T1000 (cell line): ENCODE results near the gene SARNP.
A peak's percentile ranks its signal among the peaks of the same experiment; 100 is the strongest.

Experiments
- DNase-seq: peaks from one replicate; lab custom pipeline; 2025; ENCODE audit warnings: mixed read lengths; lab: John Stamatoyannopoulos, UW

The SARNP gene

DNA sequence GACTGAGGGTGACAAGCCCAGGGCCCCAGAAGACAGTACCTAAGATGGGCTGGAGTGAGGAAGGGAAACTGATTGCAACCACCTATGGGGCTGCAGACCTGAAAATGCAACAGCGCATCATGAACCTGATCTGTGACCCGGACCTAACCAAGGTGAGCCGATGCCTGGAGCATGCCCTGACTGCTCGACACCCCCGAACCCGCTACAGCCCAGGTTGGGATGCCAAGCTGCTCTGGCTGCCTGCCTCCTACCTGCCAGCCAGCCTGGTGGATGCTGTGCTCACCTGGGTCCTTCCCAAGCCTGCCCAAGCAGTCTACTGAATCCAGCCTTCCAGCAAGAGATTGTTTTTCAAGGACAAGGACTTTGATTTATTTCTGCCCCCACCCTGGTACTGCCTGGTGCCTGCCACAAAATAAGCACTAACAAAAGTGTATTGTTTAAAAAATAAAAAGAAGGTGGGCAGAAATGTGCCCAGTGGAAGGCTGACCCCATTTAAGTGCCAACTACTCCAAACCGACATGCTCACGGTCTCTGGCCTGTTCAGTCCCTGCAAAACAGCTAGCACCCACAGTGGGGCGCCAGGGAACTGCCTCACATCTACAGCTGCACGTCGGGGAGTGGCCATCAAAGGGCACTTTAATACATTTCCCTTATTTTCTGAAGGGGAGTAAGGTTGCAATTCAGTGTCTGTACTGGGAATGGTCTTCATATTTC, 93.1 kb downstream of the SARNP start:
- DNase-seq = no peak

DNA sequence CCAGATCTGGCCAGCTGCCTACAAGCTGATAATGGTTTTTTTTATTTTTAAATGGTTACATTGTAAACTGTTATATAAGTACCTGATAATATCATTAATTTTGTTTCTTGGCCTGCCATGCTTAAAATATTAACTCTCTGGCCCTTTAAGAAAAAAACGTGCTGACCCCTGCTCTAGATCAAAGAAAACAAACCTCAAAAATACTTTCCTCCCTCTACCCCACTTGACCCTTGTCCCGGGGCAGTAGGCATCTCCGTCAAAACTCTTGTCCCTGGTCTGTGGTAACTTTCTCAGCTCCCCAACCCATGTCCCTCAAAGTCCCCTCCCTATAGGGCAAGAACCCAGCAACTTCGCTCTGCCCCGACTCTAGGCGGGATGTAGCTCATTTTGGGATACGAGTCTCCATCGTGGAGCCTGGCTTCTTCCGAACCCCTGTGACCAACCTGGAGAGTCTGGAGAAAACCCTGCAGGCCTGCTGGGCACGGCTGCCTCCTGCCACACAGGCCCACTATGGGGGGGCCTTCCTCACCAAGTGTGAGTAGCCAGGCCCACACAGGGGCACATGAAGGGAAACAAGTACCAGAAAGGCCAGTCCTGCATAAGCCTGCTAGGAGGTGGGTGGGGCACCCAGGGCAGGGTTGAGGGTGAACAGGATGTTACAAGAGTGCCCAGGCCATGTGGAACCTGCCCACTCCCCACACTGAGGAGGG, 93.9 kb downstream of the SARNP start:
- no peak for DNase-seq

DNA sequence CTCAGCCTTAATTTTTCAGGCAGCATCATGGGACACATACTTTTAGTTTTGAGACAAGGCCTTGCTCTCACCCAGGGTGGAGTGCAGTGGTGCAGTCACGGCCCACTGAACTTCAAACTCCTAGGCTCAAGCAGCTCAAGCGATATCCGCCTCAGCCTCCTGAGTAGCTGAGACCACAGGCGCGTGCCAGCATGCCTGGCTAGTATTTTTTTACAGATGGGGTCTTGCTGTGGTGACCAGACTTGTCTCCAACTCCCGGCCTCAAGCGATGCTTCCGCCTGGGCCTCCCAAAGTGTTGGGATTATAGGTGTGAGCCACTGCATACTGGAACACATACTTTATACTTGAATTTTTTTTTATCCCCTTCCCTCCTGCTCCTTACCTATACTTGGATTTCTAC, 94.6 kb downstream of the SARNP start:
- no peak for DNase-seq

DNA sequence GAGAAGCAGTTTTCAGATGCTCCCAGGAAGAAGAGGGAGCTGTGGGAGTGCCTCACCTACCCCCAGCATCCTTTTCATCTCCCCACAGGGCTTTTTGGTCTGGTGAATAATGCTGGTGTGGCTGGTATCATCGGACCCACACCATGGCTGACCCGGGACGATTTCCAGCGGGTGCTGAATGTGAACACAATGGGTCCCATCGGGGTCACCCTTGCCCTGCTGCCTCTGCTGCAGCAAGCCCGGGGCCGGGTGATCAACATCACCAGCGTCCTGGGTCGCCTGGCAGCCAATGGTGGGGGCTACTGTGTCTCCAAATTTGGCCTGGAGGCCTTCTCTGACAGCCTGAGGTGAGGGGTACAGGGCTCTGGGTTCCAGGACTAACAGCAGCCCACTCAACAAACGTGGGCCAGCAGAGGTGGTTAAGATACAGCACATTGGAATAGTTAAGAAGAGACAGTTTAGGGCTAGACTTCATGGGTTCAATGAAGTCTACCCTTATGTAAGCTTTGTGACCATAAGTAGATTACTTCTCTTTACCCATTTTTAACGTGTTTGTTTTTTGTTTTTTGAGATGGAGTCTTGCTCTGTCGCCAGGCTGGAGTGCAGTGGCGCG, 95.8 kb downstream of the SARNP start:
- DNase-seq = no peak

DNA sequence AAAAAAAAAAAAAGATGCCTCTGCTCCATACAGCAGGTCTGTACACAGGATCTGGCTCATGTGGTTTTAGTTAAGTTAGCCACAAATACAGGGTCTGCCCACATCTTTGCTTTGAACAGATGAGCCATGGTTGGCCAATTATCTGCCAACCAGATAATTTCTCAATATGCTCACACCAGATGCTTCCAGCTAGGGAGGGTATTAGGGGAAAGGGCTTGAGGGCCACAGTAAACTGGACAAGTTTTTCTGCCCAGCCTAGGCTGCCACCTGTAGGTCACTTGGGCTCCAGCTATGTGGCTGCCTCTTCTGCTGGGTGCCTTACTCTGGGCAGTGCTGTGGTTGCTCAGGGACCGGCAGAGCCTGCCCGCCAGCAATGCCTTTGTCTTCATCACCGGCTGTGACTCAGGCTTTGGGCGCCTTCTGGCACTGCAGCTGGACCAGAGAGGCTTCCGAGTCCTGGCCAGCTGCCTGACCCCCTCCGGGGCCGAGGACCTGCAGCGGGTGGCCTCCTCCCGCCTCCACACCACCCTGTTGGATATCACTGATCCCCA, 96.6 kb downstream of the SARNP start:
- peak; percentile 92 for DNase-seq

DNA sequence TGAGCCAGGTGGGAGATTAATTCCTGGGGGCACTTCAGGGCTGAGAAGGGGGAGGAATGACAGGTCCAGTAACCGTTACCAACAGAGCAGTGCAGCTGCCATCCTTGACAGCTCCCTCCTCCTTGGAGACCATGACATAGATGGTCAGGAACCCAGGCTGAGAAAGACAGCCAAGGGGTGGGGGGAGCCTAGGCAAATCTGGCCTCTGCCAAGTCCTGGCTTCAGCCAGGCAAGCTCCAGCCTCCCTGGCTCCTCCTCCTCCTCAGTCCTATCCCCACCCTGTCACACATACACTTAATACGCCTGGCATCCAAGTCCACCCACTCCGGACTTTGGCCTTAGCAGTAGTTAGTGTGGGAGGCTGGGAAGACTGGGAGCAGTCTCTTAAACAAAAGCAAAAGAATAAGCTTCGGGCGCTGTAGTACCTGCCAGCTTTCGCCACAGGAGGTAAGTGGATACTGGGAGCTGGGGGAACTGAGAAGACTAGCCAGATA, 97.4 kb downstream of the SARNP start, which contains the start of gene RDH5:
RDH5 (plus strand) TSS at position 323 of the 494 bp plus-strand sequence. CDS start 792 bp downstream, outside the sequence.
- no peak for DNase-seq

DNA sequence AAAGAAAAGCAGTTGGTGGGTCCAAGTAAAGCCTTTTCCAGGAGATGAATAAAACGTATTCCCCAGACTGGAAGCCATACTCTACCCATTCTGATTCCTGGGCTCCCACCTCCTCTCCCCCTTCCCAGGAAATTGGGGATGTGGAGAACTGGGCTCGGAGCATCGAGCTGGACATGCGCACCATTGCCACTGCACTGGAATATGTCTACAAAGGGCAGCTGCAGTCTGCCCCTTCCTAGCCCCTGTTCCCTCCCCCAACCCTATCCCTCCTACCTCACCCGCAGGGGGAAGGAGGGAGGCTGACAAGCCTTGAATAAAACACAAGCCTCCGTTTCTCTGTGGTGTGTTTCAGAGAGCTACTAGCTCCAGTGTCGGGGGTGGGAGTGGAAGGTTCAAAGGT, 98.2 kb downstream of the SARNP start:
- no peak for DNase-seq

DNA sequence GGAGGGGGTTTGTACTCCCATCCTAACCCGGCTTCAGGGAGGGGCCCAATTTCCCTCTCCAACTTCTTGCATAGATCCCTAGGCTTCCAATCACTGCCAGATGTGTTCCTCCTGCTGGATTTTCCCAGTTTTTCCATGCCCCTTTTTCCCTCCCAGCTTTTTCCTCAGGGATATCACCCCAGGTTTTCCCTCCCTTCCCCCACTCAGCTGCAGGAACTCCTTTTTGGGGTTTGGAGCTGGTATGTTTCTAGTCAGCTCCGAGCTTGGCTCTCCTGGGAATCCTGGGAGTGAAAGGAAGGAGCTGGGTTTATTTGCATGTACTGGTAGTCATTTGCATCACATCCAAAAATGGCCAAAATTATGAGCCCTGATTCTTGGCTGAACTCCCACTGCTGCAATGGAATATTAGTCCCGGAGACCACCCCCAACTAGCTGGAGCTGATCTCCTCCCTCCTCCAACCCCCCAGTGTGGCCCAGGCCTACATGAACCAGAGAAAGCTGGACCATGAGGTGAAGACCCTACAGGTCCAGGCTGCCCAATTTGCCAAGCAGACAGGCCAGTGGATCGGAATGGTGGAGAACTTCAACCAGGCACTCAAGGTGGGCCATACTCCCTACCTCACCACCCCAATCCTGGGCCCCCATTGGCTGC, 98.8 kb downstream of the SARNP start:
- no peak for DNase-seq

DNA sequence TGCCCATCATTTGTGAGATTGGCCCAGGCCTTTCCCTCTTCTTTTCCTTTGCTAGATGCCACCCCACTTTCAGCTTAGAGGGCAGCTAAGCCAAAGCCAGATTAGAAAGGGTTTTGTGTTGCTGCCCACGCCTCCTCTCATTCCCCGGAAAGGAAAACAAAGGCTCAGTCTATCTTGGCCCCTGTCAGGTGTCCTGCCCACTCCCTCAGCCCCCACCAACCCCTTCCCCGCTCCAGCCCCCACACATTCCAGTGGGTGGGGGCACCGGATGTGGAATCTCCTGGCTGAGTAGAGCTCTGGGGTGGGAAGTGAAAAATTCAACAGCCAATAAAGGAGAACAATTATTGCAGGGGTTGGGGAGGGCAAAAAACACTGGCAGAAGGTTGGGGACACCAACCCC, 99.5 kb downstream of the SARNP start:
- DNase-seq = no peak

DNA sequence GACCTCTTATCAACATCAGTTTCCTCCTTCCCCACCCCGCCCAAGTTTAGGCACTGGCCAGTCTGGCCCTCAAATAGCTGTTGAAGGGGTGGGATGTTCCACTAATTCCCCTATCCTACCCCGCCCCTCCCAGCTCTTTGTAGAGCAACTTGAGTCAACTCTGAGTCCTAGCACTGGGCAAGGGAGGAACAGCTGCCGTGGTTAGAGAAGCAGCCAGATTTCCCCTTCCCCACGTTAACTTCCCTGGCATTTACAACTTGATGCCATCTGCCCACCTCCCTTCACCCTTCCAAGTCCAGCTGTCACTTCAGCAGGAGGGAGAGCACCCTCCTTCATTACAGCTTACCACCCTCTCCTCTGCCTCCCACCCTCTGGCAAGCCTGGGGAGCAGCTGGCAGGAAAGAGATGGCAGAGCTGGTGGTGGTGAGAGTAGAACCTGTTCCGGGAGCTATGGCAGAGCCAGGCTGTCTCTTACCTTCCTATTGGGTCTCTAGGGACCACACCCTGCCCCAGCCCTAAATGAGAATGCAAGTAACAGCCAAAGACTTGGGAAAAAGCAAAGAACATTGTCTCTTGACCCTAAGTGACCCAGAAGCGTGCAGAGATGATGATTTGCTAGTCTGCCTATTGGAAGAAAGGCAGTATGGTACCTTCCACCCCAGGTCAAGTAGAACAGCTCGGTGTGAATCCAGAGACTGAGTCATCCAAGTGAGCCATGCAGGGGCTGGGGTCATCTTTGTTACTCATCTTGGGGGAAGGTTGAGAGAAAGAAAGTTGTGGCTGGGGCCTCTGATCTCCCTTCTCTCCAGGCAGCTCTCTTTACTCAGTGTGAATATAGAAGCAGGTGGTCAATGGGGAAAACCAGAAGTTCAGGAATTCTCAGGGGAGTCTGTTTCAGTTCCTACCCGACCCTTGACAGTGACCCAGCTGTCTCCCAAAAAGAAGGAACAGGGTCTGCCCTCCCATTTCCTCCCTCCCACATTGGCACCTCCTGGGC, 100.2 kb downstream of the SARNP start:
- DNase-seq = no peak

DNA sequence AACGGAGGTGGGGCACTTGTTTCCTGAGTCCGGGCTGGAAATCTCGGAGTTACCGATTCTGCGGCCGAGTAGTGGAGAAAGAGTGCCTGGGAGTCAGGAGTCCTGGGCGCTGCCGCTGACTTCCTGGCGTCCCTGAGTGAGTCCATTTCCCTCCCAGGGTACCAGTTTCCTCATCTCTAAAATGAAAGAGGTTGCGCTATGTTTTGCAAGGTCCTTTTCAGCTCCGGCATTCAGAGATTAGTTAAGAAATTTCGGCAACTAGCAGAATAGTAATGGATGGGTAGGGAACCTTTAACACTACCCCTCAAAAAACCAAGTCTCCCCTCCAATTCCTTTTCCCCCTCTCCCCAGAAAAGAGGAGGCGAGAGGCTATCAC, 101.0 kb downstream of the SARNP start:
- DNase-seq = no peak

DNA sequence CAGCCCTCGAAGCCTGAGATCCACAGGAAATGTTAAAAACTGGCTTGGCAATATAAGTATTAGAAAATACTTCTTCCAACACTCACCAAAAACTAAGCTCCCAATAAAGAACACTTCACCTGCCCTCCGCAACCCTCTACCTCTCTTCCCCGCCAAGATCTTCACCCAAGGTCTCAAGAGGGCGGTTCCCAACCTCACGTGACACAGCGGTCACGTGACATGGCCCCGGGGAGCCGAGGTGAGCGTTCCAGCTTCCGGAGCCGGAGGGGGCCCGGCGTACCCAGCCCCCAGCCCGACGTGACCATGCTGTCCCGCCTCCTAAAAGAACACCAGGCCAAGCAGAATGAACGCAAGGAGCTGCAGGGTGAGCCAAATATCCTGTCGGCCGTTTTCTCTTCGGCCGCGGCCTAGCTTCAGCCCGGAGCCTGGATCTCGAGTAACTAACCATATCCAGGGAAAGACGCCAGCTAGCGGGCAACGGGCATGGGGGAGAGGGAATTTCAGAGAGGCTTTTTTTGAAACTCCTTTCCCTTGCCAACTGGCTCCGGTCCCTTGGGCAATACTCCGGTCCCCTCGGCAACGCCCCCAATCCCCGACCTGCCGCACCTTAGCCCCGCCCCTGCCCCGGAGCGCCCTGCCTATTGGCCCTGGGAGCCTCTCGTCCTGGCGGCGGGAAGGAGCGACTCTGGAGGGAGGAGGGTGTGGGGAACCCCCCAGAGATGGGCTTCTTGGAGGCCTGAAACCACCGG, 101.5 kb downstream of the SARNP start, which contains the start of gene BLOC1S1:
BLOC1S1 (plus strand) TSS at position 214 of the 749 bp plus-strand sequence; CDS start at position 220, 6 bp downstream.
- DNase-seq = peak; percentile 88

DNA sequence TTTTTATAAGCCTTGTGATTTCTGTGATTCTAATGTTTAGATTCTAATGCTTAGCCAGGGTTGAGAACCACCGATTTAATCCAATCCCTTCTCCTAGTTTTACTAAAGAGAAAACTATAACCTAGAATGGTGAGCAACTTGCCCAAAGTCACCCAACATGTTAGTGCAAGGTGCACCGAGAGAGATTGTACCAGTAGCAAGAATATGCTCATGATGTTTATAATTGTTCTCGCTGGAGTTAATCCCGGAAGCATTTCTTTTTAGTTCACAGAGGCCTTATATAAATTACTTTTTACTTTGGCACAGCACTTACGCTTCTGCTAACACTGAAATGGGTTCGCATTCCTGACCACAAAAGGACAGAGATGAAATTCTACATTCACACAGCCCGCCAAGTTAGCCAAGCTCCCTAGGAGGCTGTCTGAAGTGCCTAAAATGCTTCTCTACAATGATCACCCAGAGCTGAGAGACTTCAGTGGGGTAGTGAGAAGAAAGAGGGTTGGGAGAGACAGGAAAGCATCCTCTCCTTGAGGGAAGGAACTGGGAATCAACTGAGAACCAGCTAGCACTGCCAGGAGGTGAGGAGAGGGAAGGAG, 102.3 kb downstream of the SARNP start:
- DNase-seq = no peak

DNA sequence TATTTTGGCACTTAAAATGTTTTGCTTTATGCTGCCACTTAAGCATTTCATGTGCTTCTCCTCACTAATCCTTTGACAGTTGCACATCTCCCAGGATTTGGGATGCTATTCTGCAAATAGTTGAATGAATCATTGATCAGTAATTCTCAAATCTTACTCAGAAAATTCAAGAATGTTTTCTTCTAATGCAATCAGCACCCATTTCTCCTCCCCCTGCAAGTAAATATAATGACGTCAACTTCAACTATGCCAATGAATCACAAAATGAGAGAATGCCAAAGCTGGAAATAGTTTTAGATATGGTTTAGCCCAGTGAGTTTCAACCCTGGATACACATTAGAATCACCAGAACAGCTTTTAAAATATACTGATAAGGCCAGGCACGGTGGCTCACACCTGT, 103.8 kb downstream of the SARNP start:
- no peak for DNase-seq

DNA sequence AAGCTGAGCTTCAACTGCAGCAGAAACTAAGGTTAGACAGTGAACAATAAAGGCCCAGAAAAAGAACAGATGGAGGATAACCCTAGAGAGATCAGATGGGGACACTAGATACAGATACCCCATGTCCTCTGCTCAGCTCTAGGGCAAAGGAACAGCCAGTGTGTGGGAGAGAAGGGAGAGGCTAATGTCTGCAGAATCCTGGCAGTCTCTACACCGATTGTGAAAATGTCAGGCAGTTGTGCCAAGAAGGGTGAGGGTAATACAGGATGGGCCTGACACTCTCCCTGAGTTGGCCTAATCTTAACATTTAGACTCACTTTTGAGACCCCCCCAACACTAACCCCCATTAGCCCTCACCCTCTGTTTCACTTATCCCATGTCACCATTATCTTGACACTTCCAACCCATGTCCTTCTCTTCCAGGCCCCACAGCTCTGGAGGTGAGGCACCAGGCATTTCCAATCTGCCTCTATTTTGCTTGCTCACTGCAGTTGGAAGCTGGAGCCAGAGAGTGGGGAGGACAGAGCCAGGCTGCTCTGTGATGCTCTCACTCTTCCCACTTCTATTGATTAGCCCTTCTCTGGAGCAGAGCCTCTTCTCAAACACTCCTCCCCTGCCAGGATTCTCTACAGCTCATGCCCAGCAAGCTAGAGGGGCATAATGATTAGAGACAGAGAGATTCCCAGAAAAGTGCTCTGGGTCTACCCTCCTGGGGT, 104.7 kb downstream of the SARNP start:
- no peak for DNase-seq

DNA sequence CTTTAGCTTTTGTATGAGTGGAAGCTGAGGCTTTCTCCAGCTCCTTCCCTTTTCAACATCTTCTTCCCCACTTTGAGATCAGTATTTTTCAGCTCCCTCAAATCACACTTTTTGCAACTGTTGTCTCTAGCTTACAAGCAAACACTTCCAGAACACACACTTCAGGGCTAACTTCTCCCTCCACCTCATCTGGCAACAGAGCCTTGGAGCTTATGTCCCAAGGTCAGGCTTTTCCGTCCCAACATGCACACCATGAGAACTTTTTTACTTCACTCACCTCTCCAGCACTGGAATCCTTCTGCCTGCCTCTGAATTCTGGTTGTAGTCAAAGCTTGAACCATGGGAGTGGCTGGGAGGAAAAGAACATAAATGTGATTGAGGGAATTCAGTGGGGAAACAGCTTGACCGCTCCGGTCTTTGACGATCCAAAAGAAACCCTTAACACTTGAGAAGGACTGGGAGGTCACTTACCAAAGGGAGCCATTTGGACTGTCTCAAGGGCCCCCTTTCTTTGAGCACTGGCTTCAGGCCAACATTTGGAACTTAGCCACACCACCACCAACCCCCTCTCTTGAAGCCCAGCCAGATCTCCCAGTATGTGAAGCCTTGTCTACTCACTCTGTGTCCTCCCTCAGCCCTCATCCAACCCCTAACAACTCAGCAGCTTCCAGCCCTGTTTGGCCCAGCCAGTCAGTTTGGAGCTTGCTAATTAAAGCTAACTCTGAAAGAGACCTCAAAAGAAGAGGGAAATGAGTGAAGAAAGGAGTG, 105.6 kb downstream of the SARNP start:
- no peak for DNase-seq

DNA sequence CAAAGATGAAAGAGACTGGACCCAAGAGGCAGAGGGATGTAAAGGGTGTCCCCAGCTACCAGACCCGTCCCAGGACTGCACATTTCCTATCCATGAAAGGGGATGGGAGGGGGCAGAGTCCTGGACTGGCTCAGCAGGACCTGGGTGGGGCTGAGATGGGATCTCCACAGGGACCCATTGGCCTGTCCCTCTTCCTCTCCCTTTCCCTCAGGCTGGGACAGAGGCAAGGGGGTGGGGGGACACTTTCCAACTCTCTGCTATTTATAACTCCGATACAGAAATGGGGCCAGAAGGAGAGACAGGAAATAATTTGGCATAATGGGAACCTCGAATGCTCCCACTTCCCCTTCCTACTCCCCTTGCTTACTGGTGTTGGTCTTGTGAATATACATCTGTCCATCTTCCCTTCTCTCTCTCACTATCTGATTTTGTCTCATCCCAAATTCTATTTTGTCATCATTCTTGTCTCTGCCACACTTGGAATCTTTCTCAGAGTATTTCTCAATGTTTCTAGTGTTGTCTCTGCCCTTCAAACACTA, 108.8 kb downstream of the SARNP start:
- no peak for DNase-seq
